Mesenteric fat pad (tissue), 1 donor: ENCODE measurements around the gene PRXL2C. TPM values are rescaled to one million over a fixed set of nuclear protein-coding genes. Genes with fewer than 3 reads are reported as not detected.
"Not testable (repeated sequence)": the region's sequence is repeated elsewhere in the genome, so short reads cannot be mapped to it uniquely, and the experiment has no call there.

Experiments
- DNase-seq: peaks from one replicate; pipeline ENCODE4 v3.0.0-alpha.2; 2020; ENCODE audit warnings: low spot score
- total RNA-seq: library from RNA; stranded (reverse); fragmentation: NEBNext Ultra II Directional; extraction: Animal tissue kit (Norgen Biotek cat#: 25700); gene quantifications from one replicate; pipeline ENCODE4 v1.2.1, GENCODE V29; 2021
- donor health status: DM: yes; HTN: yes; CAD: no.

Gene PRXL2C
- total RNA-seq, 1 donor from 2014 or later: 37.0 TPM

- DNase-seq: no peak
These were observed 3.5 kb downstream of the PRXL2C start for GRCh38 chr9:96651626-96652025.

GRCh38 chr9:96649620-96650324, 5.3 kb downstream of the PRXL2C start:
- no peak for DNase-seq

- no peak for DNase-seq
These were observed 8.8 kb downstream of the PRXL2C start for GRCh38 chr9:96646081-96646991.

- no peak for DNase-seq
These were observed 11.0 kb downstream of the PRXL2C start for GRCh38 chr9:96644137-96644536.

- DNase-seq: no peak
These were observed 13.6 kb downstream of the PRXL2C start for GRCh38 chr9:96641514-96641913.

GRCh38 chr9:96638606-96639364, 16.3 kb downstream of the PRXL2C start:
- no peak for DNase-seq

GRCh38 chr9:96636368-96636767, 18.7 kb downstream of the PRXL2C start:
- no peak for DNase-seq

- not testable (repeated sequence) for DNase-seq
These were observed 21.5 kb downstream of the PRXL2C start for GRCh38 chr9:96633579-96633978.

- no peak for DNase-seq
These were observed 28.2 kb downstream of the PRXL2C start for GRCh38 chr9:96626912-96627311.

GRCh38 chr9:96621618-96622017, 33.5 kb downstream of the PRXL2C start:
- DNase-seq: no peak

GRCh38 chr9:96620832-96621269, 34.3 kb downstream of the PRXL2C start:
- no peak for DNase-seq

- DNase-seq: no peak
These were observed 35.0 kb downstream of the PRXL2C start for GRCh38 chr9:96620181-96620514.

GRCh38 chr9:96619491-96620180, 35.5 kb downstream of the PRXL2C start, which contains the start of gene CDC14B:
TSS of gene CDC14B (minus strand) at chr9:96619843. CDS start at chr9:96619378, 465 bp downstream.
- DNase-seq: peak; percentile 92

GRCh38 chr9:96619124-96619465, 36.0 kb downstream of the PRXL2C start:
- no peak for DNase-seq

GRCh38 chr9:96618209-96619123, 36.7 kb downstream of the PRXL2C start:
- DNase-seq: no peak

GRCh38 chr9:96617439-96618185, 37.5 kb downstream of the PRXL2C start:
- no peak for DNase-seq

GRCh38 chr9:96616817-96617438, 38.2 kb downstream of the PRXL2C start:
- no peak for DNase-seq

- no peak for DNase-seq
These were observed 39.7 kb downstream of the PRXL2C start for GRCh38 chr9:96615411-96615810.

- not testable (repeated sequence) for DNase-seq
These were observed 40.5 kb downstream of the PRXL2C start for GRCh38 chr9:96614664-96615063.
